HG03025 (cell line): Measurements from ENCODE around the gene TNFRSF8.

Experiments used
- ATAC-seq: cut with Tn5 transposase; IDR thresholded peaks from one replicate; pipeline ENCODE4 v1.9.1; 2021; ENCODE audit warnings: mild to moderate bottlenecking, moderate library complexity; ENCODE audit not compliant: unreplicated experiment, low FRiP score

Gene TNFRSF8

GRCh38 chr1:12059722-12060464 lies 3.2 kb upstream of the TNFRSF8 start:
- ATAC-seq = no peak

- no peak for ATAC-seq
Observed at GRCh38 chr1:12060500-12060899, 2.6 kb upstream of the TNFRSF8 start.

GRCh38 chr1:12064073-12064969 lies 1.2 kb downstream of the TNFRSF8 start:
- no peak for ATAC-seq

- no peak for ATAC-seq
Observed at GRCh38 chr1:12065872-12066271, 2.8 kb downstream of the TNFRSF8 start.

GRCh38 chr1:12067900-12068821 lies 5.1 kb downstream of the TNFRSF8 start:
- ATAC-seq = no peak

GRCh38 chr1:12069623-12070244 lies 6.6 kb downstream of the TNFRSF8 start:
- ATAC-seq = no peak

- no peak for ATAC-seq
Observed at GRCh38 chr1:12071892-12072291, 8.8 kb downstream of the TNFRSF8 start.

- no peak for ATAC-seq
Observed at GRCh38 chr1:12072741-12073140, 9.6 kb downstream of the TNFRSF8 start.

- ATAC-seq = no peak
Observed at GRCh38 chr1:12073796-12074195, 10.7 kb downstream of the TNFRSF8 start.

GRCh38 chr1:12075195-12076114 lies 12.4 kb downstream of the TNFRSF8 start:
- ATAC-seq = no peak

GRCh38 chr1:12076425-12077005 lies 13.4 kb downstream of the TNFRSF8 start:
- no peak for ATAC-seq

- ATAC-seq = no peak
Observed at GRCh38 chr1:12078575-12078937, 15.5 kb downstream of the TNFRSF8 start.

- ATAC-seq = no peak
Observed at GRCh38 chr1:12078938-12079861, 16.1 kb downstream of the TNFRSF8 start.

- ATAC-seq = no peak
Observed at GRCh38 chr1:12080156-12080555, 17.1 kb downstream of the TNFRSF8 start.

- ATAC-seq = no peak
Observed at GRCh38 chr1:12080773-12081556, 17.9 kb downstream of the TNFRSF8 start.

GRCh38 chr1:12081648-12082396 lies 18.7 kb downstream of the TNFRSF8 start:
- no peak for ATAC-seq
